ENCODE measurements around the gene MIDN. TPM values are rescaled to one million over a fixed set of nuclear protein-coding genes. Genes with fewer than 3 reads are reported as not detected.

MIDN gene
- total and polyA plus RNA-seq, 2 donors (not counting 3 experiments of a cell fraction or from before 2014, with no cell fraction given), result 20.0 to 85.9 TPM

DNA sequence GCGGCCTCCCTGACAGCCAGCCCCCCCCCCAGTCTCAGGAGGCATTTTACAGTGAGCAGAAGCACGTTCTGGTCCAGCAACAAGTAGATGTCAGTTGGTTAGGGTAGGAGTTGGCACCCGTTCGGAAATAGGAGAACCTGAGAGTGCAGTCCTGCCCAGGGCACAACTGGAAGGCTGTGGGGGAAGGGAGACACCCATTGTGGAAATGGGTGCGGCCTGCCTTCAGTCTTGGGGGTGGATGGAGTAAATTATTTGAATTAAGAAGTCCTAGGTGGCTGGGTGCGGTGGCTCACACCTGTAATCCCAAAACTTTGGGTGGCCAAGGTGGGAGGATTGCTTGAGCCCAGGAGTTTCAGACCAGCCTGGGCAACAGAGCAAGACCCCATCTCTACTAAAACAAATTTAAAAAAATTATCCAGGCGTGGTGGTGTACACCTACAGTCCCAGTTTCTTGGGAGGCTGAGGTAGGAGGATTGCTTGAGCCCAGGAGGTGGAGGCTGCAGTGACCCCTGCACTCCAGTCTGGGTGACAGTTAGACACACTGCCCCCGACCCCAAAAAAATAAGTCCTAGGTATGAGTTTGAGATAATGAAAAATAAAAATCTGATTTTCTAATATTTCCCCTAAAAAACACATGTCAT, 21.9 kb downstream of the MIDN start:
- Histone ChIP-seq H4K20me1 (replicated peaks; ENCODE audit: control insufficient read depth, extremely low read depth, insufficient read depth, low read length) (no peaks in the 10 kb centered on the region), H3K79me2 (ENCODE audit: control insufficient read depth, insufficient read depth, low read length) (peaks cover 45% of the 10 kb centered on the region), H3K9me3 (replicated peaks; ENCODE audit: control insufficient read depth, insufficient read depth, low read length) (no peaks in the 10 kb centered on the region), H3K9me1 (replicated peaks; ENCODE audit: control insufficient read depth, extremely low read depth, insufficient read depth, low read length) (no peaks in the 10 kb centered on the region), H3K4me2 (ENCODE audit: insufficient read depth, low read length) (peak overlapping the region; percentile 96), H3K27me3 (ENCODE audit: control insufficient read depth in 2 of 2, insufficient read depth in 2 of 2, low read length in 2 of 2) (no peaks in the 10 kb centered on the region), H3K36me3 (ENCODE audit: control insufficient read depth in 2 of 2, extremely low read depth in 1 of 2, insufficient read depth in 2 of 2, low read length in 2 of 2) (peaks cover 23 to 34% of the 10 kb centered on the region in 2 experiments), H3K27ac (ENCODE audit: insufficient read depth, low read depth, low read length) (peak overlapping the region; percentile 93), H3K4me3 (replicated peaks in 1 of 3; ENCODE audit: insufficient read depth in 1 of 3, low read depth in 1 of 3, low read length in 3 of 3) (peak overlapping the region; percentile 61 to 90 (median 76)), H3K9ac (replicated peaks; ENCODE audit: extremely low read depth, insufficient read depth, low read length) (peak overlapping the region; percentile 97), H2AFZ (ENCODE audit: low read depth, low read length) (no peak overlapping the region), H3K4me1 (ENCODE audit: control insufficient read depth, extremely low read depth, insufficient read depth, low read length) (peaks cover 42% of the 10 kb centered on the region)
- CTCF ChIA-PET, result interaction anchor here (7.2 kb wide), 1 partner anchor 26 kb away, joined by 1001 read pairs; the partner anchor contains the start of gene ATP5F1D
- POLR2A ChIA-PET, result interaction anchor here (1.5 kb wide), 1 partner anchor 25 kb away, joined by 87 read pairs; no protein-coding TSS in a partner anchor
- DNase-seq (ENCODE audit: low read depth, low spot score), result no peak
- intact Hi-C loops (cut with micrococcal nuclease) (no loop called here), dilution Hi-C loops (cut with MboI; ENCODE audit: extremely low pct_ligation_motif_present, low sequenced_read_pairs) (no loop called here)
- TF ChIP-seq FOS (IDR thresholded peaks at IDR 0.05; ENCODE audit: borderline replicate concordance, insufficient read depth, low read length), result no peak
- no peak for TF ChIP-seq POLR2A (IDR thresholded peaks at IDR 0.05; ENCODE audit: low read depth, low read length)
- no peak for TF ChIP-seq EZH2 (IDR thresholded peaks at IDR 0.05; ENCODE audit: borderline replicate concordance, low read depth, low read length, severe bottlenecking)
- TF ChIP-seq, protein P1, sequence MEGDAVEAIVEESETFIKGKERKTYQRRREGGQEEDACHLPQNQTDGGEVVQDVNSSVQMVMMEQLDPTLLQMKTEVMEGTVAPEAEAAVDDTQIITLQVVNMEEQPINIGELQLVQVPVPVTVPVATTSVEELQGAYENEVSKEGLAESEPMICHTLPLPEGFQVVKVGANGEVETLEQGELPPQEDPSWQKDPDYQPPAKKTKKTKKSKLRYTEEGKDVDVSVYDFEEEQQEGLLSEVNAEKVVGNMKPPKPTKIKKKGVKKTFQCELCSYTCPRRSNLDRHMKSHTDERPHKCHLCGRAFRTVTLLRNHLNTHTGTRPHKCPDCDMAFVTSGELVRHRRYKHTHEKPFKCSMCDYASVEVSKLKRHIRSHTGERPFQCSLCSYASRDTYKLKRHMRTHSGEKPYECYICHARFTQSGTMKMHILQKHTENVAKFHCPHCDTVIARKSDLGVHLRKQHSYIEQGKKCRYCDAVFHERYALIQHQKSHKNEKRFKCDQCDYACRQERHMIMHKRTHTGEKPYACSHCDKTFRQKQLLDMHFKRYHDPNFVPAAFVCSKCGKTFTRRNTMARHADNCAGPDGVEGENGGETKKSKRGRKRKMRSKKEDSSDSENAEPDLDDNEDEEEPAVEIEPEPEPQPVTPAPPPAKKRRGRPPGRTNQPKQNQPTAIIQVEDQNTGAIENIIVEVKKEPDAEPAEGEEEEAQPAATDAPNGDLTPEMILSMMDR (IDR thresholded peaks at IDR 0.05; ENCODE audit: extremely low read depth in 1 of 2, insufficient read depth in 1 of 2, low read depth in 1 of 2, low read length in 2 of 2), result no peak
- TF ChIP-seq GATA2 (IDR thresholded peaks at IDR 0.05; ENCODE audit: insufficient read depth, insufficient read length, low read depth, low read length), result no peak
- no peak for TF ChIP-seq JUN (IDR thresholded peaks at IDR 0.05; ENCODE audit: borderline replicate concordance, insufficient read depth, insufficient read length, low read depth)
- TF ChIP-seq, protein P2, sequence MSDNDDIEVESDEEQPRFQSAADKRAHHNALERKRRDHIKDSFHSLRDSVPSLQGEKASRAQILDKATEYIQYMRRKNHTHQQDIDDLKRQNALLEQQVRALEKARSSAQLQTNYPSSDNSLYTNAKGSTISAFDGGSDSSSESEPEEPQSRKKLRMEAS (IDR thresholded peaks at IDR 0.05; ENCODE audit: insufficient read depth, insufficient read length), result no peak
- TF ChIP-seq MYC (IDR thresholded peaks at IDR 0.05; ENCODE audit: low read depth, low read length), result no peak
- no peak for TF ChIP-seq POLR2AphosphoS5 (IDR thresholded peaks at IDR 0.05; ENCODE audit: insufficient read depth, low read depth, low read length)
- no TSS peak for BruUV-seq (replicated peaks)
- no peak for FAIRE-seq

Data from endothelial cell of umbilical vein (primary cell).